ENCODE results near the gene RASSF1. TPM values are rescaled to one million over a fixed set of nuclear protein-coding genes. Genes with fewer than 3 reads are reported as not detected.

The RASSF1 gene
- total RNA-seq, 2 experiments from 2014 or later = 51.7 to 53.7 TPM

GRCh38 chr3:50325497-50326181 is 15.0 kb downstream of the RASSF1 start:
- Mint-ChIP-seq H3K27me3 (no peaks in the 10 kb centered on the region), H3K4me3 (no peak overlapping the region), H3K27ac (no peak overlapping the region), H3K4me1 (peaks cover 32% of the 10 kb centered on the region), H3K36me3 (peaks cover 2% of the 10 kb centered on the region), H3K9me3 (no peaks in the 10 kb centered on the region)
- DNase-seq = no peak

DNA sequence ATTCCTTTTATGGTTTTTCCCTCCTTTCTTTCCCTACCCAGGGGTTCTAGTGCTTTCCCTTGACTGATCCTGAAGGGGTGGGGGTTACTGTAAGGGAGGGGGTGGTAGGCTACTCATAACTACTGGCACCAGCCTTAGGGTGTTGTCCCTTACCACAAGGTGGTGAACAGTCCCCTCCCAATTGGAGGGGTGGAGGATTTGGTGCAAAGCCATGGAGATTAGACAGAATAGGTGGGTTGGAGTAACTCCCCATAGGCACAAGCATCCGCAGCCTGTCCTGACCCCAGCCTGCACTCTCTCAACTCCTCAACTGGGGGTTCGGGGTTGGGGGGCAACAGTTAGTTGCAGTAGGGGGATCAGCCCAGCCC is 15.5 kb downstream of the RASSF1 start:
- Mint-ChIP-seq H3K36me3 (peaks cover 2% of the 10 kb centered on the region), H3K27ac (no peak overlapping the region), H3K9me3 (no peaks in the 10 kb centered on the region), H3K4me3 (no peak overlapping the region), H3K27me3 (no peaks in the 10 kb centered on the region), H3K4me1 (peaks cover 34% of the 10 kb centered on the region)
- no peak for DNase-seq

GRCh38 chr3:50324351-50325112 is 16.1 kb downstream of the RASSF1 start:
- H3K9me3 Mint-ChIP-seq = no peaks in the 10 kb centered on the region
- H3K4me1 Mint-ChIP-seq = peaks cover 37% of the 10 kb centered on the region
- H3K4me3 Mint-ChIP-seq = no peak overlapping the region
- no peaks in the 10 kb centered on the region for H3K27me3 Mint-ChIP-seq
- peaks cover 4% of the 10 kb centered on the region for H3K36me3 Mint-ChIP-seq
- peak; percentile 72 for DNase-seq
- H3K27ac Mint-ChIP-seq = no peak overlapping the region

GRCh38 chr3:50323614-50324199 is 16.9 kb downstream of the RASSF1 start:
- no peak overlapping the region for H3K4me3 Mint-ChIP-seq
- H3K27ac Mint-ChIP-seq = no peak overlapping the region
- H3K4me1 Mint-ChIP-seq = peaks cover 40% of the 10 kb centered on the region
- DNase-seq = no peak
- H3K27me3 Mint-ChIP-seq = no peaks in the 10 kb centered on the region
- H3K9me3 Mint-ChIP-seq = no peaks in the 10 kb centered on the region
- peaks cover 4% of the 10 kb centered on the region for H3K36me3 Mint-ChIP-seq

- H3K27ac Mint-ChIP-seq = no peak overlapping the region
- peaks cover 40% of the 10 kb centered on the region for H3K4me1 Mint-ChIP-seq
- no peaks in the 10 kb centered on the region for H3K9me3 Mint-ChIP-seq
- peak overlapping the region; percentile 22 for H3K4me3 Mint-ChIP-seq
- H3K27me3 Mint-ChIP-seq = no peaks in the 10 kb centered on the region
- peaks cover 4% of the 10 kb centered on the region for H3K36me3 Mint-ChIP-seq
- no peak for DNase-seq
Measured at GRCh38 chr3:50323092-50323600, 17.5 kb downstream of the RASSF1 start.

GRCh38 chr3:50322386-50323091 is 18.1 kb downstream of the RASSF1 start, which contains the start of gene HYAL2:
Gene HYAL2 (minus strand): TSS chr3:50322745. CDS start chr3:50320489, 2,256 bp downstream.
- no peak for DNase-seq
- H3K4me3 Mint-ChIP-seq = peak within 1 kb of the TSS; percentile 78
- peak within 1 kb of the TSS; percentile 90 for H3K27ac Mint-ChIP-seq

DNA sequence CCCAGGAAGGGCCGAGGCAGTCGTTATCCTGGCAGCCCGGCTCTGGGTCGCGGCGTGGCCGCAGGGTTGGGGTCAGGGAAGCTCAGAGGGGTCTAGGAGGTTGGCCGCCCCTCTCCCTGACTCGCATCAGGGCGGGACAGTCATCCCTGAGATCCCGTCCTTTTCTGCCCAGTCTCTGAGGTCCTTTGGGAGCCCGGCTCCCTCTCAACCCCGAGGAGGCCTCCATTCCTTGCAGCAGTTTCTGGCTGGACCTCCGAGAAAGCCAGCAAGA is 18.6 kb downstream of the RASSF1 start:
- H3K36me3 Mint-ChIP-seq = peaks cover 4% of the 10 kb centered on the region
- DNase-seq = no peak
- H3K4me3 Mint-ChIP-seq = peak overlapping the region; percentile 29
- H3K27ac Mint-ChIP-seq = no peak overlapping the region
- peaks cover 41% of the 10 kb centered on the region for H3K4me1 Mint-ChIP-seq
- no peaks in the 10 kb centered on the region for H3K9me3 Mint-ChIP-seq
- no peaks in the 10 kb centered on the region for H3K27me3 Mint-ChIP-seq

More at GRCh38 chr3:50322386-50323091, 18.1 kb downstream of the RASSF1 start, which contains the start of gene HYAL2:
- Mint-ChIP-seq H3K27me3 (no peaks in the 10 kb centered on the region), H3K9me3 (no peaks in the 10 kb centered on the region), H3K36me3 (peaks cover 4% of the 10 kb centered on the region), H3K4me1 (peaks cover 40% of the 10 kb centered on the region)

DNA sequence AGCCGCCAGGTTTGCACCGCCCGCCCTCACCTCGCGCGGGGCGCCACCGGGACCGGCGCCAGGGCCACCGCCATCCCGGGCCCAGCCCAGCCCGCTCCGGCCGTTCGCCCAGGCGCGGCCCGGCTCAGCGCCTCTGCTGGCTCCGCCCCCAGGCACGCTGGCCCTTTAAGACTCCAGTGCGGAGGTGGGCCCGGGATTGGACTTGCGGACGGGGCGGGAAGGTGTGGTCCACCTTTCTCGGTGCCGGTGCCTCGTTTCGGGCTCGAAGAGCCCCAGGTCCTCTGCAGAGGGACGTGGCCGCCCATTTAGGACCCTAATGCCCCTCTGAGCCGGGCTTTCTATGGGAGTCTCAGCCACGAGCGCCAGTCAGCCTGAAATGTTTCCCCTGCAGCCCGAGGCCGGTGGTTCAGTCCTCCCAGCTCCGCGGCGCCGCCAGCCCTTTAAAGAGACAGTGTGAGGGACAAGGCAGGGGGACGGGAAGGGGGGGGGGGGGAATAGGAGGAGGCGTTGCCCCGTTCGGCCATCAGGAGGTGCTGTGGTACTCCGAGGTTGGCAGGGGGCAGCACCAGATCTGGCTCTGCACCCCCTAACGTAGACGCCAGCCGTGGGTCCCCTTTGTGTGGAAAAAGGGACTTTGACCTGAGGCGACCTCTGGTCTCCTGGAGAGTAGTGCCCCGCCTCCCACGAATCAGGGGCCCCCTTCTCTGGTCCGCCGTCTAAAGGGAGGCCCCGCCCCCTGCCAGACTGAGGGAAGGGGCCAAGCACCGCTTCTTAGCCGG is 19.1 kb downstream of the RASSF1 start:
- H3K4me1 Mint-ChIP-seq = peaks cover 42% of the 10 kb centered on the region
- peak overlapping the region; percentile 78 for H3K4me3 Mint-ChIP-seq
- peaks cover 4% of the 10 kb centered on the region for H3K36me3 Mint-ChIP-seq
- H3K27me3 Mint-ChIP-seq = no peaks in the 10 kb centered on the region
- H3K9me3 Mint-ChIP-seq = no peaks in the 10 kb centered on the region
- H3K27ac Mint-ChIP-seq = peak overlapping the region; percentile 90
- DNase-seq = peak; percentile 84

- H3K4me3 Mint-ChIP-seq = peak overlapping the region; percentile 80
- H3K27ac Mint-ChIP-seq = peak overlapping the region; percentile 22
- no peaks in the 10 kb centered on the region for H3K9me3 Mint-ChIP-seq
- H3K4me1 Mint-ChIP-seq = peaks cover 43% of the 10 kb centered on the region
- no peaks in the 10 kb centered on the region for H3K27me3 Mint-ChIP-seq
- DNase-seq = peak; percentile 74
- peaks cover 7% of the 10 kb centered on the region for H3K36me3 Mint-ChIP-seq
Measured at GRCh38 chr3:50320853-50321335, 19.7 kb downstream of the RASSF1 start.

DNA sequence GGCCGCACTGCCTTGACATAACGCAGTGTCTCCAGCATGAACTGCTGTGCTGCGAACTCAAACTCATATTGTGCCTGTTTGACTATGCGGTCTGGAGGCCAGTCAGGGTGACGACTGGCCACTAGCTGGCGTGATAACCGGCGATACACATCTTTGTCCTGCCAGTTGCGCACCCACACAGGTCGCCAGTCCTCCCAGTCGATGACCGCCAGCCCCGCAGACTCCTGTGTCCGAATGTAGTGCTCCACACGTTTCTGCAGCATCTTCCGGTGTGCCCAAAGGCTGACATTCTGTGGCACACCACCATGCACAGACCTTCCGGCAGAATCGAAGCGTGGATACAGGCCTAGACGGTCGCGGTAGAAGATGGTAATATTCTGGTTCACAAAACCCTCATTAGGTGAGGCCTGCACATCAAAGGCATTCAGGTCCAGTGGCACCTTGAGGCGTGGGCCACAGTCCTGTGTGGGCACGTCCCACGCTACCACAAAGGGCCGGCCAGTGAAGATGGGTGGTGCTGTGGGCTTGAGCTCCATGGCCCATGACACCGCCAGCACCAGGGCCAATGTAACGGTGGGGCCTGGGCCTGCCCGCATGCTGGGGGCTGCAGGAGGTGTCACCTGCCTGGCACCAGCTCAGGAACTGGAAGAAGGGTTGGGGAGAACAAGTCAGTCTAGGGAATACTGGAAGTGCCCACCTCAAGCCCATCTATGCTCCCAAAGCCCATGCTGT is 20.6 kb downstream of the RASSF1 start:
- DNase-seq = no peak
- Mint-ChIP-seq H3K27ac (no peak overlapping the region), H3K27me3 (no peaks in the 10 kb centered on the region), H3K36me3 (peaks cover 5% of the 10 kb centered on the region), H3K4me1 (peaks cover 45% of the 10 kb centered on the region), H3K9me3 (no peaks in the 10 kb centered on the region), H3K4me3 (peak overlapping the region; percentile 80)

GRCh38 chr3:50319181-50319893 is 21.3 kb downstream of the RASSF1 start:
- no peak for DNase-seq
- no peak overlapping the region for H3K27ac Mint-ChIP-seq
- peaks cover 5% of the 10 kb centered on the region for H3K36me3 Mint-ChIP-seq
- no peaks in the 10 kb centered on the region for H3K27me3 Mint-ChIP-seq
- H3K4me3 Mint-ChIP-seq = no peak overlapping the region
- H3K9me3 Mint-ChIP-seq = no peaks in the 10 kb centered on the region
- peaks cover 38% of the 10 kb centered on the region for H3K4me1 Mint-ChIP-seq

GRCh38 chr3:50318615-50319014 is 22.0 kb downstream of the RASSF1 start:
- Mint-ChIP-seq H3K4me3 (no peak overlapping the region), H3K9me3 (no peaks in the 10 kb centered on the region), H3K27ac (no peak overlapping the region), H3K27me3 (no peaks in the 10 kb centered on the region), H3K4me1 (peaks cover 35% of the 10 kb centered on the region), H3K36me3 (peaks cover 5% of the 10 kb centered on the region)
- no peak for DNase-seq

DNA sequence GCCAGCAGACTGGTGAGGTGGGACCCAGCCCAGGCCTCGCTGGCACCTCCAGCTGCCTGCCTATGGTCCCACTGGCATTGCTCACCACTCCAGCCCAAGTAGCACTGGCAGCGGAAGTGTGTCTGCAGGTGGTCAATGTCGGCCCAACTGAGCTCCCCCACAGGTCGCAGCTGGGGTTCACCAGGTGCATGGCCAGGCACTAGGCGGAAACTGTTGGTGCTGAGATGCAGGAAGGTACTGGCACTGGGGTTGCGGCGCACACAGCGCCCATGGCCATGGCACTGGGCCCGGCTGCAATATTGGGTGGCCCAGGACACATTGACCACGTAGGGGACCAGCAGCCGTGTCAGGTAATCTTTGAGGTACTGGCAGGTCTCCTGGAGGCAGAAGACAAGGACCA is 22.5 kb downstream of the RASSF1 start:
- no peak overlapping the region for H3K4me3 Mint-ChIP-seq
- no peak overlapping the region for H3K27ac Mint-ChIP-seq

More for the DNA sequence above, 22.5 kb downstream of the RASSF1 start:
- Mint-ChIP-seq H3K4me1 (peaks cover 33% of the 10 kb centered on the region), H3K9me3 (no peaks in the 10 kb centered on the region), H3K36me3 (peaks cover 5% of the 10 kb centered on the region), H3K27me3 (no peaks in the 10 kb centered on the region)
- no peak for DNase-seq
